NB4 (cell line): ENCODE measurements around the gene INPP1.
A peak's percentile ranks its signal among the peaks of the same experiment; 100 is the strongest.
"Not testable (repeated sequence)": the region's sequence is repeated elsewhere in the genome, so short reads cannot be mapped to it uniquely, and the experiment has no call there.

Source experiments
- DNase-seq: peaks from one replicate; pipeline ENCODE4 v3.0.0; 2010; ENCODE audit warnings: low read depth
- H3K4me3 ChIP-seq: one replicate; pipeline ENCODE4 v1.5.1; 2011; ENCODE audit warnings: mild to moderate bottlenecking, low read depth, low read length, moderate library complexity
- CTCF ChIP-seq: IDR thresholded peaks from one replicate; pipeline ENCODE4 v1.5.1; 2012; ENCODE audit warnings: low read depth, low read length
- MYC ChIP-seq: IDR thresholded peaks from 2 replicates; pipeline ENCODE4 v1.6.1; 2011; ENCODE audit warnings: low read depth, low read length
- POLR2A ChIP-seq: IDR thresholded peaks from 2 replicates; pipeline ENCODE4 v1.6.1; 2011; ENCODE audit warnings: mild to moderate bottlenecking; ENCODE audit not compliant: insufficient read length; ENCODE audit errors: extremely low read depth
- TF ChIP-seq, protein P1 (sequence below): IDR thresholded peaks from 2 replicates; pipeline ENCODE4 v1.6.1; 2011; ENCODE audit warnings: low read depth, low read length

INPP1 gene

DNA sequence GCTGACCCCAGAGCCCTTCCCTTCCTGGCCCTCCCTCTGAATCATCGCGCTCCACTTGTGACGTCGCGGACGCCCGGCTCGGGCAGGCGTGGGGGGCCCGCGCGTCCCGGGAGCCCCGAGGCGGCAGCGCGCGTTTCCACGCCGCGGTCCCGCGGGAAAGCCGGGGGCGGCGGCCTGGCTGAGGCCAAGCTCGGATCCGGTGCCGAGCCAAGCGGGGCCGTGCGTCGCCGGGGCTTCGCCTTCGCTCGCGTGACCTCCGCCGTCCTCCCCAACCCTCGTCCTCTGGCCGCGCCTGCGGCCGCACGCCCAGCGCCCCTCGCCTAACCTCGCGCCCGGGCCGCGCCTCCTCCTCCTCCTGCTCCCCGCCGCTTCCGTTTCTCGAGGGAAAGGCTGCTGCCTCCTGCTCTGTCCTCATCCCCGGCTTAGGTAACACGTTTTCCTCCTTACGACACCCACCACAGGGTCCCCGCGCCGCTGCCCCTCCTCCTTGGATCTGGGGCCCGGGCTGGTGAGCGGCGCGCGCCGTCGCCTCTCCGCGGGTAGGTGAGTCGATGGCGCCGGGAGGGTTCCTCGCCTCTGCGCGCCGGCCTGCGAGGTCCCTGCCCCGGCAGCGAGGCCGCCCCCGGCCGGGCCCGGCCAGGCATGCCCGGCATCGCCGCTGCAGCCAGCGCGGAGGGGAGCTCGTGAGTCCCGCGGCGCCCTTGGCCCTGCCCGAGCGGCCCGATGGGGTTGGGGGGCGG lies at the start of gene INPP1:
Gene INPP1, plus strand, starts transcription at position 54 of the 740 bp plus-strand sequence. CDS start 16,514 bp downstream, outside the sequence.
- peak; percentile 68 for TF ChIP-seq MYC
- TF ChIP-seq CTCF = no peak
- TF ChIP-seq POLR2A = peak; percentile 28
- TF ChIP-seq, protein P1, sequence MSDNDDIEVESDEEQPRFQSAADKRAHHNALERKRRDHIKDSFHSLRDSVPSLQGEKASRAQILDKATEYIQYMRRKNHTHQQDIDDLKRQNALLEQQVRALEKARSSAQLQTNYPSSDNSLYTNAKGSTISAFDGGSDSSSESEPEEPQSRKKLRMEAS = peak; percentile 78
- H3K4me3 ChIP-seq = peak within 1 kb of the TSS; percentile 77
- peak; percentile 91 for DNase-seq

- H3K4me3 ChIP-seq = not testable (repeated sequence)
Measured at GRCh38 chr2:190297880-190298279, 45.5 kb upstream of the INPP1 start.

GRCh38 chr2:190301032-190301431 lies 42.4 kb upstream of the INPP1 start:
- H3K4me3 ChIP-seq = no peak overlapping the region
- TF ChIP-seq CTCF (no peak), MYC (no peak)
- DNase-seq = no peak

More at GRCh38 chr2:190297880-190298279, 45.5 kb upstream of the INPP1 start:
- DNase-seq = not testable (repeated sequence)

- TF ChIP-seq, protein P1 = no peak
- TF ChIP-seq CTCF (no peak), MYC (no peak), POLR2A (no peak)
- no peak for DNase-seq
- H3K4me3 ChIP-seq = no peak overlapping the region
Measured at GRCh38 chr2:190302052-190302451, 41.3 kb upstream of the INPP1 start.

GRCh38 chr2:190303647-190304046 lies 39.7 kb upstream of the INPP1 start:
- DNase-seq = no peak
- no peak overlapping the region for H3K4me3 ChIP-seq
- no peak for TF ChIP-seq MYC
- no peak for TF ChIP-seq POLR2A
- TF ChIP-seq CTCF = no peak
- TF ChIP-seq, protein P1 = no peak

DNA sequence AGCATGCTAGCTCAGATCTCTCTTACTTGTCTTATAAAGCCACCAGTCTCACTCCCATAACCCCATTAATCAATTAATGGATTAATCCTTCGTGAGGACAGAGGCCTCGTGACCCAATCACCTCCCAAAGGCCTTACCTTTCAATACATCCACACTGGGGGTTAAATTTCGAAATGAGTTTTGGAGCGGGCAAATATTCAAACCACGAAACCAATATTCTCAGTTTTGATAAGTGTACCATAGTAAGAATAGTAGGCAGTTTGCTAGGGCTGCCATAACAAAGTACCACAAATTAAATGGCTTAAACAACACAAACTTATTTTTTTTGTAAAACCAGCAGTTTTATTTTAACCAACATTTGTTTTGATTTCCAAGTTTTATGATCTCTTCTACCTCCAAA lies 39.0 kb upstream of the INPP1 start:
- DNase-seq = no peak
- H3K4me3 ChIP-seq = no peak overlapping the region
- no peak for TF ChIP-seq CTCF
- TF ChIP-seq POLR2A = no peak
- TF ChIP-seq MYC = no peak
- TF ChIP-seq, protein P1 = no peak
